ENCODE results near the gene WNK1.

DNA sequence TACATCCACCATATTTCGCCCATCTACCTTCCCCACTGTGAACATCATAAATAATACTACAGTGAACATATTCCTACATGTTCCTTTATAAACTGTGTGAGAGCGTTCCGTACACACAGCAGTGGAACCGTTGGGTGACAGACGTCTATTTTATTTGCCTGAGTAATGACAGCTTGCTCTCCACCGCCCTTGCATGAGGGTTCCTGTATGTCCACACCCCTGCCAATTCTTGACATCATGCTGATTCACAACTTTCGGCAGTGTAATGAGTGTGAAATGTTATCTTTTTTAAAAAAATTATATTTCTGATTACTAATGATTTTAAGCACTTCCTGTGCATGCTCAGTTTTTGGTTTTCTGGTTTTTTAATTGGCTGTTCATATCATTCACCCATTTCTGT lies 201.4 kb downstream of the WNK1 start:
- TF ChIP-seq, protein P1, sequence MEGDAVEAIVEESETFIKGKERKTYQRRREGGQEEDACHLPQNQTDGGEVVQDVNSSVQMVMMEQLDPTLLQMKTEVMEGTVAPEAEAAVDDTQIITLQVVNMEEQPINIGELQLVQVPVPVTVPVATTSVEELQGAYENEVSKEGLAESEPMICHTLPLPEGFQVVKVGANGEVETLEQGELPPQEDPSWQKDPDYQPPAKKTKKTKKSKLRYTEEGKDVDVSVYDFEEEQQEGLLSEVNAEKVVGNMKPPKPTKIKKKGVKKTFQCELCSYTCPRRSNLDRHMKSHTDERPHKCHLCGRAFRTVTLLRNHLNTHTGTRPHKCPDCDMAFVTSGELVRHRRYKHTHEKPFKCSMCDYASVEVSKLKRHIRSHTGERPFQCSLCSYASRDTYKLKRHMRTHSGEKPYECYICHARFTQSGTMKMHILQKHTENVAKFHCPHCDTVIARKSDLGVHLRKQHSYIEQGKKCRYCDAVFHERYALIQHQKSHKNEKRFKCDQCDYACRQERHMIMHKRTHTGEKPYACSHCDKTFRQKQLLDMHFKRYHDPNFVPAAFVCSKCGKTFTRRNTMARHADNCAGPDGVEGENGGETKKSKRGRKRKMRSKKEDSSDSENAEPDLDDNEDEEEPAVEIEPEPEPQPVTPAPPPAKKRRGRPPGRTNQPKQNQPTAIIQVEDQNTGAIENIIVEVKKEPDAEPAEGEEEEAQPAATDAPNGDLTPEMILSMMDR (IDR thresholded peaks at IDR 0.05): no peak
- no peak for TF ChIP-seq POLR2A (IDR thresholded peaks at IDR 0.05)

All from heart left ventricle (tissue), 13 donors.